GM10847 (cell line): Measurements from ENCODE around the gene TRAK2.

Experiments
- POLR2A ChIP-seq: IDR thresholded peaks from 2 replicates; pipeline ENCODE4 v1.6.1; 2011; ENCODE audit not compliant: insufficient read length; ENCODE audit errors: extremely low read depth

TRAK2 gene

DNA sequence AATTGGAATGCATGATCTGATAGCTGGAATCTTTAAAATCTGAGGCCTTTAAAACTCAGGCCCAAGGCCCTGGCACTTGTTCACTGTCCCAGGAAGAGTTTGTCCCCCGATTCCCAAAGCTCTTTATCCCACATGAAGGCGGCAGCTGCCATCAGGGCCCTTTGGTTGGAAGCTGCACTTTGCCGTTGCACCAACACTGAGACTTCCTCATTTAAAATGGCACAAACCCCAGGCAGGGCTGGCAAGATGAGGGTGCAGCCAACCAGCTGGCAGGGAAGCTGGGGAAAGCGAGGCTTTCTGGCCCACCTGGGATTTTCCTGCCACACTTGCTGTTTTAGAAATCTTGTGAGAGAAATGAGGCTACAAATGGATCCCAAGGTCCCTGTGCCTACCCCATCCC is 100.4 kb downstream of the TRAK2 start:
- TF ChIP-seq POLR2A, result no peak

DNA sequence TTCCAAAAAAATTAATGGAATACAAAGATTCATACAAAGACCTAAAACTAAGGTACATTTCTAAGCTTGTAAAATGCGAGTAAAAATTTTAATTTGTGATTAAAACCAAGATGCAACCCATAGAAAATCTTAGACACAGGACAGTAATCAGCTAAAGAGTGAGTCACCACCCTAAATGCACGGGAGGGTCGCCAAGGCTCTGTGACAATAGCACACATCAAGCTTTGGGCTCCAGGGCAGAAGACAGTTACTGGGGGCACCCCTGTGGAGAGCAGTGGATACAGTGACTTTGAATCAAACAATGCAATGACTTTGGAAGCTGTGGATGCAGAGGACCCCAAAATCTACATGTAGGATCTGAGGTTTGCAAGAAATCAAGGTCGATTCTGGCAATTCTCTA is 101.7 kb downstream of the TRAK2 start:
- TF ChIP-seq POLR2A, result no peak

DNA sequence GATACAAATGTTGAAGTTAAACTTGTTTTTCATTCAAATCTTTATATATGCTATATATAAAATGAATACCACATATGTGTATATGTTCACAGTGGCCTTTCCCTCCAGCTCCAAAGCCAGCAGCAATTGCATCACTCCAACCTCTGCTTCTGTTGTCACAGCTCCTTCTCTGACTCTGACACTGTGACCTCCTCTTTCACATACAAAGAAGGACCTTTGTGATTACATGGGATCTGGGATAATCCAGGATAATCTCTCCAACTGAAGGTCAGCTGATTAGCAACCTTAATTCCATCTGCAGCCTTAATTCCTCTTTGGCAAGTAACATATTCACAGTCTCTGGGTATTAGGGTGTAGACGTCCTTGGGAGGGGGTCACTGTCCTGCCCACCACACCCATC is 102.5 kb downstream of the TRAK2 start:
- no peak for TF ChIP-seq POLR2A

DNA sequence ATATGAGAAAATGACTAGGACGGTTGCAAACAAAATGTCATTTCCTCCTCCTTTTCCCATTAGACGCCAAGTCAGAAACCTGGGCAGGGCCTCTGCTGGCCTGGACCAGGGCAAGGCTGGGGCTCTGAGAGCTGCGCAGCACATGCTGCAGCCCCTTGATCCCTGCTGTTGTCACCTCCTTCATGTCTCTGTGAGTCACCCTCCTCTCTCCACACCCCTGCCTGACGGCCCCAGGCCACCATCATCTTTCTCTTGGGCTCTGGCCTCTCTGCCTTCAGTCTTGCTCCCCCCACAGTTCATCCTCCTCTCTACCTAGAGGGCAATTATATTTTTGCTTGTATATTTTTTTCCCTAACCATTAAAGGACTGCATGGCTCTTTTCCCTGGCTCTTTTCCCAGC is 104.1 kb downstream of the TRAK2 start:
- TF ChIP-seq POLR2A, result no peak

DNA sequence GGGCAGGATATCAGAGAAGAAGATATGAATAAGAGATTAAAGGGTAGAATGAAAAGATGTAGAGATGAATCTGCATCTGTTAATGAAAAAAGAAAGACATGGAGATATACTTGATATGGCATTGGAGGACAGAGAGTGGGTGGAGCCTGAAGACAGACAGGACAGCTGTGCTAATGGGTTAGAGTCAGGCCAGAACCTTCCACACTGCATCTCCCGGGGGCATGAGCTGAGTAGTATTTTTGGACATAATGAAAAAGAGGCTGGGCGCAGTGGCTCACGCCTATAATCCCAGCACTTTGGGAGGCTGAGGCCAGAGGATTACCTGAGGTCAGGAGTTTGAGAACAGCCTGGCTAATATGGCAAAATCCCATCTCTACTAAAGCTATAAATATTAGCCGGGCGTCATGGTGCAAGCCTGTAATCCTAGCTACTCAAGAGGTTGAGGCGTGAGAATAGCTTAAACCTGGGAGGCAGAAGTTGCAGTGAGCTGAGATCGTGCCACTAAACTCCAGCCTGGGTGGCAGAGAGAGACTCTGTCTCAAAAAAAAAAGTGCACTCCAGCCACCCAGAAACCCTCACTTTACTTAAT is 105.5 kb downstream of the TRAK2 start:
- TF ChIP-seq POLR2A, result no peak

DNA sequence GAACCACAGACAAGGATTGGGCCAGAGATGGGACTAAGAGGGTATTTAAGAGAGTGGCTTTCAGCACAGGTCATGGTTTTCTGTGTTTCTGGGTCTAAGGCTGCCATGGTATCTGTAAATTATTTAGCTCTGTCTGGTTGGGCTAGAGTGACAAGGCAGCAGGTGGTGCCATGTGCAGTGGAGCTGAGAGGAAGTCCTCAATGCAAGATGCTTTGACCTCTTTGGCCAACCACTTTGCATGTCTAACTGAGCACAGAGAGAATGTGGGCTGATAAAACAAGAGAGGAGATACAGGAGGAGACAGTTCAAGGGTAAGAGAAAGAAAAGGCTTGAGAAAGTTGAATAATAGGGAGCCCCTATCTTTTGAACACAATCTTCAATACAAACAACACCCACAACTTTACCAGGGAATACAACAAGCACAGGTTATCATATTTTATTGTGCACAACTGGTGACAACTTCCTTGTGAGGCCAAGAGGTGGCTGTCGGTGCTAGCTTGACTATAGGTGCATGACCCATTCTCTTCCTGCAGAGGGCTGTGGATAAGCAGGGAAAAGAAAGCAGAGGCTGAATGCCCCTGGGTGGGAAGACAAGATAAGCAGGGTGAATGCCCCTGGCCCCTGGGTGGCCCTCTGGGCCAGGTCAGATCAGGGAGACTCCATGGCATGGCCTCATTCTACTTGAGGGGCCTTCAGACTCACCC is 106.4 kb downstream of the TRAK2 start:
- no peak for TF ChIP-seq POLR2A

DNA sequence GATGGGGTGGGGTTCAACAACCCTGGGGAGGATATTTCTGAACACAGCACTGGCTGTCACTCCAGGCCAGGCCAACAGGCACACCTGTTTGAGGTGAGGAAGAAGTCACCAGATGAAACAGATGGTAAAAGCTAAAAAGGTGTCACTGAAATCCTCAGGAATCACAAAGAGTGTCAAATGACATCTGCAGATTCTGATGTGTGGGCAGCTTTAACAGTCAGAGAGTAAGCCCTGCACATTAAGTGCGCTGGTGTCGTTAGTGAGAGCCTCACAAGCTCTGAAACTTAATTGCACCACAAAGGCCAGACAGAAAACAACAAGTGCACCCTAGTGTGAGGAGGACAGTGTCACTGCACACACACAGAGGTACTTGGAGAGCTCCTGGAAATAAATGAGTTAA is 107.7 kb downstream of the TRAK2 start:
- no peak for TF ChIP-seq POLR2A

DNA sequence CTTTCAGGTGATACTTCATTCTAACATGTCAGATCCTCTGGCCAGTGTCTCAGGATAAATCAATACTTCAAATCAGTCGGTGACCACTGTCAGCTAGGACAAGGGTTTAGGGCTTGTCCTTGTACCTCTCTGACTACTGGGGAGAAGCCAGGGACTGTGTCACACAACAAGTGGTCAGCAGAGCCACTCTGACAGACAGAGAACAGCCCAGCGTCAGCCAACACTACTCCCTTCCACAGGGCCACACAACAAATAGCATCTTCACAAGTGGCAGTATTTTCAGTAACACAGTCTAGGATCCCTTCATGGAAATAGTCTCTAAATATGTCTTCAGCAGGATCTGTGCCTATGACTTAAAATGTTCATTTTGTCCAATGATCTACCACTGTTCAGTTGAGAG is 108.3 kb downstream of the TRAK2 start:
- TF ChIP-seq POLR2A, result no peak

DNA sequence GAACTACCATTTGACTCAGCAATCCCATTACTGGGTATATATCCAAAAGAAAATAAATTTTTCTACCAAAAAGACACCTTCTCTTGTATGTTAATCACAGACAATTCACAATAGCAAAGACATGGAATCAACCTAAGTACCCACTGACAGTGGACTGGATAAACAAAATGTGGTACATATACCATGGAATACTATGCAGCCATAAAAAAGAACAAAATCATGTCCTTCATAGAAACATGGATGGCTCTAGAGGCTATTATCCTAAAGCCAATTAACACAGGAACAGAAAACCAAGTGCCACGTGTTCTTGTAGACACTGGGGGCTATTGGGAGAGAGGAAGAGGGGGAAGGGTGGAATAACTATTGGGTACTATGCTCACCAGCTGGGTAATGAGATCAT is 121.8 kb downstream of the TRAK2 start:
- TF ChIP-seq POLR2A, result no peak

DNA sequence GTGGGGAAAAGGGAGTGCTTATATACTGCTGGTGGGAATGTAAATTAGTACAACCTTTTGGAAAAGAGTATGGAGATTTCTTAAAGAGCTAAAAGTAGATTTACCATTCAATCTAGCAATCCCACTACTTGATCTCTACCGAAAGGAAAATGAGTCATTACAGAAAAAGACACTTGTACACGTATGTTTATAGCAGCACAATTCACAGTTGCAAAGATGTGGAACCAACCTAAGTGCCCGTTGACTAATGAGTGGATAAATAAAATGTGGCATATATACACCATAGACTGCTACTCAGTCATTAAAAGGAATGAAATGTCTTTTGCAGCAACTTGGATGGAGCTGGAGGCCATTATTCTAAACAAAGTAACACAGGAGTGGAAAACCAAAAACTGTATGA is 123.6 kb downstream of the TRAK2 start:
- TF ChIP-seq POLR2A, result no peak
